GM18868 (cell line): ENCODE data around the gene LRRC66.

ENCODE experiments used
- ATAC-seq: cut with Tn5 transposase; IDR thresholded peaks from one replicate; pipeline ENCODE4 v1.9.1; 2021; ENCODE audit warnings: mild to moderate bottlenecking, moderate library complexity; ENCODE audit not compliant: unreplicated experiment

LRRC66 gene

GRCh38 chr4:52019936-52020657, at the start of gene LRRC66:
Gene LRRC66 (minus strand): TSS chr4:52020363. CDS start chr4:52017613, 2,750 bp downstream.
- ATAC-seq: no peak

GRCh38 chr4:52069571-52069970, 49.4 kb upstream of the LRRC66 start:
- no peak for ATAC-seq

GRCh38 chr4:52059372-52059771, 39.2 kb upstream of the LRRC66 start:
- no peak for ATAC-seq

- no peak for ATAC-seq
Observed at GRCh38 chr4:52058275-52058674, 38.1 kb upstream of the LRRC66 start.

GRCh38 chr4:52057196-52057595, 37.0 kb upstream of the LRRC66 start:
- no peak for ATAC-seq

- no peak for ATAC-seq
Observed at GRCh38 chr4:52054254-52054653, 34.1 kb upstream of the LRRC66 start.

GRCh38 chr4:52052475-52052780, 32.3 kb upstream of the LRRC66 start:
- ATAC-seq: peak; percentile 66

GRCh38 chr4:52051615-52052474, 31.7 kb upstream of the LRRC66 start:
- ATAC-seq: peak; percentile 64

GRCh38 chr4:52051213-52051614, 31.1 kb upstream of the LRRC66 start, which contains the start of gene SPATA18:
Gene SPATA18 (plus strand): TSS chr4:52051304. CDS start chr4:52051705, 401 bp downstream.
- peak; percentile 50 for ATAC-seq

GRCh38 chr4:52049266-52049665, 29.1 kb upstream of the LRRC66 start:
- ATAC-seq: no peak

GRCh38 chr4:52045028-52045427, 24.9 kb upstream of the LRRC66 start:
- no peak for ATAC-seq

- peak; percentile 92 for ATAC-seq
Observed at GRCh38 chr4:52038103-52038912, 18.1 kb upstream of the LRRC66 start, which contains the start of gene SGCB. Gene SGCB (minus strand): TSS chr4:52038299. CDS start chr4:52038259, 40 bp downstream.

- peak; percentile 57 for ATAC-seq
Observed at GRCh38 chr4:52037689-52038102, 17.5 kb upstream of the LRRC66 start.

GRCh38 chr4:52036886-52037530, 16.8 kb upstream of the LRRC66 start:
- no peak for ATAC-seq

GRCh38 chr4:52035190-52035589, 15.0 kb upstream of the LRRC66 start:
- ATAC-seq: no peak

- peak; percentile 58 for ATAC-seq
Observed at GRCh38 chr4:52032005-52032404, 11.8 kb upstream of the LRRC66 start.

GRCh38 chr4:52028970-52029369, 8.8 kb upstream of the LRRC66 start:
- ATAC-seq: no peak

- ATAC-seq: no peak
Observed at GRCh38 chr4:52017814-52018213, 2.3 kb downstream of the LRRC66 start.

- ATAC-seq: no peak
Observed at GRCh38 chr4:52016981-52017380, 3.2 kb downstream of the LRRC66 start.

- no peak for ATAC-seq
Observed at GRCh38 chr4:52015366-52015765, 4.8 kb downstream of the LRRC66 start.

GRCh38 chr4:52014903-52015302, 5.3 kb downstream of the LRRC66 start:
- ATAC-seq: no peak
